Lung (tissue), 12 donors: ENCODE data around the gene BRI3BP. TPM values are rescaled to one million over a fixed set of nuclear protein-coding genes. Genes with fewer than 3 reads are reported as not detected.
"Not testable (repeated sequence)": the region's sequence is repeated elsewhere in the genome, so short reads cannot be mapped to it uniquely, and the experiment has no call there.

Experiments
- ATAC-seq: fragments of 200-7000 bp; cut with Tn5 transposase; one replicate; pipeline ENCODE4 v1.9.1; 2020; ENCODE audit warnings: moderate number of reproducible peaks; ENCODE audit not compliant: insufficient read depth, low FRiP score
- DNase-seq, 3 donors: peaks; one replicate each; pipeline ENCODE4 v3.0.0-alpha.2; 2013 to 2017
- H3K27ac ChIP-seq, 2 donors: one replicate each; pipeline ENCODE4 v1.5.1; 2013; ENCODE audit warnings: mild to moderate bottlenecking in 2 of 2, moderate library complexity in 2 of 2, control low read depth in 1 of 2, inconsistent platforms in 1 of 2, low read depth in 1 of 2, low read length in 1 of 2
- H3K27me3 ChIP-seq, 3 donors: one replicate each; pipeline ENCODE4 v1.5.1; 2013; ENCODE audit warnings: low read length in 2 of 3; ENCODE audit not compliant: control insufficient read depth in 3 of 3, insufficient read depth in 3 of 3
- H3K36me3 ChIP-seq, 4 donors: one replicate each; pipeline ENCODE4 v1.5.1; 2013; ENCODE audit warnings: low read length in 4 of 4, mild to moderate bottlenecking in 1 of 4, moderate library complexity in 1 of 4; ENCODE audit not compliant: control insufficient read depth in 4 of 4, insufficient read depth in 4 of 4
- H3K4me1 ChIP-seq, 5 donors: one replicate each; pipeline ENCODE4 v1.5.1; 2013; ENCODE audit warnings: low read length in 5 of 5, mild to moderate bottlenecking in 2 of 5, moderate library complexity in 1 of 5; ENCODE audit not compliant: control insufficient read depth in 5 of 5, insufficient read depth in 5 of 5
- H3K4me3 ChIP-seq: one replicate; pipeline ENCODE4 v1.5.1; 2013; ENCODE audit warnings: mild to moderate bottlenecking, control low read depth, moderate library complexity
- H3K9ac ChIP-seq, 2 donors: one replicate each; pipeline ENCODE4 v1.5.1; 2013; ENCODE audit warnings: low read length in 2 of 2, control low read depth in 1 of 2; ENCODE audit not compliant: insufficient read depth in 1 of 2
- H3K9me3 ChIP-seq, 4 donors: one replicate each; pipeline ENCODE4 v1.5.1; 2013; ENCODE audit warnings: low read length in 3 of 4, mild to moderate bottlenecking in 1 of 4, moderate library complexity in 1 of 4; ENCODE audit not compliant: control insufficient read depth in 4 of 4, insufficient read depth in 3 of 4
- CTCF ChIP-seq: IDR thresholded peaks from 2 replicates; pipeline ENCODE4 v1.5.1; 2012; ENCODE audit warnings: mild to moderate bottlenecking; ENCODE audit errors: control extremely low read depth, extremely low read depth
- WGBS, 2 donors: extraction: QIAGEN DNeasy Blood & Tissue Kit; methylation state at CpG; one replicate each; pipeline ENCODE4 v1.1.7; 2013; 5-methylcytosine and 5-hydroxymethylcytosine counted together
- polyA plus RNA-seq, 2 donors: library from polyadenylated mRNA; stranded (reverse); fragments of 200-250 nt; gene quantifications; one replicate each; pipeline ENCODE4 v1.2.1, GENCODE V29; 2013
- total RNA-seq, 2 donors: library from RNA; depleted of rRNA in 1 of 2; stranded (reverse); fragments of >200 nt in 1 of 2; gene quantifications; one replicate each; pipeline ENCODE4 v1.2.1, GENCODE V29; 2014 to 2021
- donor health status: control.
- donor health status: control.
- donor health status: Bipolar disorder and iron deficiency.
- donor health status: healthy.
- donor health status: DM: yes; HTN: yes; CAD: no.

BRI3BP gene
- total and polyA plus RNA-seq, 4 donors, result 2.3 to 9.5 (median 5.5) TPM

- DNase-seq, result no peak
- Histone ChIP-seq H3K27ac (no peak overlapping the region), H3K4me1 (peaks cover 0 to 4% (median 0%) of the 10 kb centered on the region in 5 donors), H3K9ac (no peak overlapping the region), H3K4me3 (no peak overlapping the region), H3K27me3 (no peaks in the 10 kb centered on the region), H3K9me3 (no peaks in the 10 kb centered on the region), H3K36me3 (peaks cover 3 to 15% (median 6%) of the 10 kb centered on the region in 4 donors)
- TF ChIP-seq CTCF, result no peak
- WGBS, 2 donors, result 96 to 97% methylated on average over 12 of the region's 12 CpGs
- no peak for ATAC-seq
Measured at GRCh38 chr12:125071456-125071855, 78.0 kb downstream of the BRI3BP start.

- DNase-seq (no peak), ATAC-seq (no peak)
- no peak overlapping the region for H3K9ac ChIP-seq
- TF ChIP-seq CTCF, result no peak
- H3K4me3 ChIP-seq, result no peak overlapping the region
- no peaks in the 10 kb centered on the region for H3K9me3 ChIP-seq
- WGBS, 2 donors, result 93 to 97% methylated on average over 2 of the region's 2 CpGs
- H3K27ac ChIP-seq, result no peak overlapping the region
- no peaks in the 10 kb centered on the region for H3K4me1 ChIP-seq
- H3K36me3 ChIP-seq, result peaks cover 3 to 16% (median 8%) of the 10 kb centered on the region in 4 donors
- H3K27me3 ChIP-seq, result no peaks in the 10 kb centered on the region
Measured at GRCh38 chr12:125072496-125072895, 79.1 kb downstream of the BRI3BP start.

GRCh38 chr12:125074294-125074693, 80.8 kb downstream of the BRI3BP start:
- 89 to 90% methylated on average over 2 of the region's 2 CpGs for WGBS, 2 donors
- DNase-seq, H3K4me3 ChIP-seq, ATAC-seq, H3K9me3 ChIP-seq, H3K4me1 ChIP-seq, H3K9ac ChIP-seq, H3K27me3 ChIP-seq, H3K27ac ChIP-seq: not testable (repeated sequence)
- peaks cover 3 to 16% (median 10%) of the 10 kb centered on the region in 4 donors for H3K36me3 ChIP-seq

- Histone ChIP-seq H3K27me3 (no peaks in the 10 kb centered on the region), H3K4me3 (no peak overlapping the region), H3K36me3 (peaks cover 3 to 12% (median 9%) of the 10 kb centered on the region in 4 donors), H3K4me1 (no peaks in the 10 kb centered on the region), H3K9me3 (no peaks in the 10 kb centered on the region), H3K27ac (no peak overlapping the region), H3K9ac (no peak overlapping the region)
- no peak for DNase-seq
- ATAC-seq, result no peak
- WGBS, 2 donors, result 97 to 99% methylated on average over 6 of the region's 6 CpGs
- no peak for TF ChIP-seq CTCF
Measured at GRCh38 chr12:125076103-125076502, 82.7 kb downstream of the BRI3BP start.
